Activated CD8-positive, alpha-beta memory T cell treated with anti-CD3 and anti-CD28 coated beads, Interleukin-2, amount 50 U/mL, for 1 hour (primary cell): ENCODE results near the gene INTS2.
"Not testable (repeated sequence)": the region's sequence is repeated elsewhere in the genome, so short reads cannot be mapped to it uniquely, and the experiment has no call there.

Experiments
- DNase-seq: peaks from one replicate; pipeline ENCODE4 v3.0.0-alpha.2; 2020; ENCODE audit errors: extremely low read depth

The INTS2 gene

DNA sequence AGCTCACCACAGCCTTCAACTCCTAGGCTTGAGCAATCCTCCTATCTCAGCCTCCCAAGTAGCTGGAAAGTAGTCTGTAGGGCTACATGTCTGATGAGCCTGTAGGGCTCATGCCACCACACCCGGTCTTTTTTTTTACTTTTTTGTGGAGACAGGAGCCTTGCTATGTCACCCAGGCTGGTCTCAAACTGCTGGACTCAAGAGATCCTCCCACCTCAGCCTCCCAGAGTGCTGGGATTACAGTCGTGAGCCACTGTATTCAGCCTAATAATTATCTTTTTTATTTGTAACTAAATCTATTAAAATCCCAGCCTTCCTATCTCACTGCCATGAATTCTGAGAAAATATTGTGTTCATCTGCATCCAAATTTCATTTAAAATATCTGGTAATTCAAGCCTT lies 79.5 kb downstream of the INTS2 start:
- no peak for DNase-seq

DNA sequence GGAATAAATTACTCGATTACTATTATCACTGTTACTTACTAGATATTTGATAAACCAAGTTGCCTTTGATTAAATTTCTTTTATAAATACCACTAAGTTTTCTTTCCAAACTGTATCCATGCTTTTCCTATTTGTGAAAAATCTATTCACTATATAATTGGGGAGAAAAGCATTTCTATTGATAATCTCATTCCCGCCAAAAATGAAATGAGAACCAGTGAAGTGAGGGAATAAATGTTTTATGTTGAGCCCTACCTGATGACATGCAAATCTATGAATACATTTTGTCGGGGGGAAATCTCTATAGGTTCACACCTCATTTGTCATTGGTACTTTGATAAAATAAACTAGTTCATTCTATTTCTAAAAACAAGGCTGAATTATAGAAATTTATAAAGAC lies 80.1 kb downstream of the INTS2 start:
- no peak for DNase-seq

DNA sequence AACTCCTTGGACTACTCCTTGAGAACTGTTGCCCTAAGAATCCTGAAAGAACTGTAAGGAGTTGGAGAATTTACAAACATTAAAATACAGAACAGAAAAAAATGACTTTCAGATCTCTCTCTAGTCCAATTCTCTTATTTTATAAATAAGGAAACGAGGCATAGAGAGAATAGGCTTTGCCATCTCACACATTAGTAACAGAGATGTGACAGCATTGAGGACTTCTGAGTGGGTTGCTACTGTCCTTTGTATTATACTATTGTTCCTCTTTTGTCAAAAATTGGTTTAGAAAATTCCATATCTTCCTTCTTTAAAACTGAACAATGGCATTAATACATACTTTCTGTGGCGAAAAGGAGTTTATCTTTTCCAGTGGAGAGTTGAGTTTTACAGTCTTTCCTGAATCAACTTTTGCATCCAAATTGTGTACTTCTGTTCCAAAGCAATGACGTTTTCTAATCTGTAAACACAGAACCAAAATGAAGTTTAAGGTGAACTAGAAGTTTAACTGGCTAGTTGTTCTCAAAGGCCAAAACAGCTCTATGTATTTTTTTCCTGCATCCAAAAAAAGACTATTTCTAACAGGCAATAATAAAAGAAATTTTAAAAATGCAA lies 80.9 kb downstream of the INTS2 start:
- no peak for DNase-seq

DNA sequence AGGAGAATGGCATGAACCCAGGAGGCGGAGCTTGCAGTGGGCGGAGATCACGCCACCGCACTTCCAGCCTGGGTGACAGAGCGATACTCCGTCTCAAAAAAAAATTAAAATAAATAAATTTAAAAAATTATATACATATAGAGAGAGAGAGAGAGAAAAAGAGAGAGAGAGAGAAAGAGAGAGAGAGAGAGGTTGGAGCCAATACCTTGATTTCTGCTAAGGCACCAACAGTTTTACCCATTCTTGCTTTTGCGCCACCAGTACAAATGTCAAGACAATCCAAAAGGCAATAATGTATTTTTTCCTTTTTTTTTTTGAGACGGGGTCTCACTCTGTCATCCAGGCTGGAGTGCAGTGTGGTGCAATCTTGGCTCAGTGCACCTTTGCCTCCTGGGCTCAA lies 81.7 kb downstream of the INTS2 start:
- DNase-seq, result no peak

DNA sequence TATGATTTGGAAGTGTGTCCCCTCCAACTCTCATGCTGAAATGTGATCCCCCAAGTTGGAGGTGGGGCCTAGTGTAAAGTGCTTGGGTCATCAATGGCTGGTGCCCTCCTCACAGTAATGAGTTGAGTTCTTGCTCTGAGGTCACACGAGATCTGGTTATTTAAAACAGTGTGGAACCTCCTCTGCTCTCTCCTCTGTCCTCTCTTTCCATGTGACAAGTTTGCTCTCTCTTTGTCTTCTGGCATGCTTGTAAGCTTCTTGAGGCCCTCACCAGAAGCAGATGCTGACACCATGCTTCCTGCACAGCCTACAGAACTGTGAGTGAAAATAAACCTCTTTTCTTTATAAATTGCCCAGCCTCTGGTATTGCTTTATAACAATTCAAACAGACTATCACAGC lies 84.3 kb downstream of the INTS2 start:
- DNase-seq, result no peak

DNA sequence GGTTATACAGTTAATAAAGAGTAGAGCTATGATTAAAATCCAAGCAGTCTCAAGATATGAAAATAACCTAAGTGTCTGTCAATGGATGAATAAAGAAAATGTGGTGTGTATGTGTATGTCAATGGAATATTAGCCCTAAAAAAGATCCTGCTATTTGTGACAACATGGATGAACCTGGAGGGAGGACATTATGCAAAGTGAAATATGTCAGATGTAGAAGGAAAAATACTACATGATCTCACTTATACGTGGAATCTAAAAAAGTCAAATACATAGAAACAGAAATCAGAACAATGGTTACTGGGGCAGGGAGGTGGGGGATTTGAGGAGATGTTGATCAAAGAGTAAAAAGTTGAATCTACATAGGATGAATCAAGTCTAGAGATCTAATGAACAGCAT lies 84.9 kb downstream of the INTS2 start:
- no peak for DNase-seq

DNA sequence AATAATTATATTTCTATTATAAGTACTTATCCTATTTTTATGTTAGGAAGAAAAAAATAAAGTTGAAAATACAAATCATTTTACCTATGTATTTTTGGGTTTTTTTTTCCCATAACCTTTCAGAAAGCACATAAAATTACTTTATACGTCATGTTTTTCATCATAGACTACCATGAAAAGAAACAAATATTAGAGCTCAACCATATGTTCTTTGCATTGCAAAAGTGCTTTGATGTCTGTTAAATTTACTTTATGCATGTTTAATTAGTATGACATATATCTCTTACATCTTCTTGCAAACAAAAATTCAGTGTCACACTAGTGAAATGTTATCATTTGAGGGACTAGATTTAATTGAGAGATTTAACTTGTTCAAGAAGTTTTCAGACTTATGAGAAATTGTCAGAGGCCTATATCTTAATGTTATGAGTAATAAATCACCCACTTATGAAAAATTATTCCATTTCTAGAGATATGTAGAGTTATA lies 88.4 kb downstream of the INTS2 start:
- DNase-seq, result no peak

DNA sequence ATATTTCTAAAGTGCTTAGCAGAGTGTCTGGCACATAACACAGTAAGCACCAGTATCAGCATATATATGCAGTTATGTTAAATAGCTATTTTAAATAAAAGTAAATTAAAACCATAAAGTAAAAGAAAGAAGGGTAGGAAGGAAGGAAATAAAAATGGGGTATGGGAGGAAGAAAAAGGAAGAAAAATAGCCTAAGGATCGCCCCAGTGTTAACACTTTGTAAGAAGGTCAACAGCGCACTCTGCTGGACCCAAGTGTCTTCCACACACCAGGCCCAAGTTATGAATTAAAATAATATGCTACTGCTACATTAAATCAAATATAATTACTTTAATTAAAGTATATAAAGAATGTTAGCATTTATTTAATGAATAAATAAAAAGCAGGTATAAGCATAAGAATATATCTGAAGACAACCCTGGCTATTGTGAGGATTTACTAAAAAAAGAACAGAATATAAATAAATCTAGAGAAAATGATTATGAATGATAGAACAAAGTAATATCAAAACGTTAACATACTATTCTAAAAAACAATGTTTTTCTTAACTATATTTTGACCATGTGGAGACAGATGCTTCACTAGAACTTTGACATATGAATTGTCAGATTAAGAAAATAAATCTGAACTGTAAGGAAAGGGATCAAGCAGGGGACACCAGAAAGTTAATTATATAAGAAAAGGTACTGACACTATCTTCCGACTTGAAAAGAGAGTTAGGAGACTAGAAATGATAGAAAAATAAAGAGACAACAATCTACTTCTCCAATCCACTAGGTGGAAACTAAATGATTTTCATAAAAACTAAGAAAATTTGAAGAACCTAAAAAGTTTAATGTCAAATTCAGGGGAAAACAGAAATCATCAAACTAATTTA lies 90.4 kb downstream of the INTS2 start:
- DNase-seq, result peak; percentile 4

DNA sequence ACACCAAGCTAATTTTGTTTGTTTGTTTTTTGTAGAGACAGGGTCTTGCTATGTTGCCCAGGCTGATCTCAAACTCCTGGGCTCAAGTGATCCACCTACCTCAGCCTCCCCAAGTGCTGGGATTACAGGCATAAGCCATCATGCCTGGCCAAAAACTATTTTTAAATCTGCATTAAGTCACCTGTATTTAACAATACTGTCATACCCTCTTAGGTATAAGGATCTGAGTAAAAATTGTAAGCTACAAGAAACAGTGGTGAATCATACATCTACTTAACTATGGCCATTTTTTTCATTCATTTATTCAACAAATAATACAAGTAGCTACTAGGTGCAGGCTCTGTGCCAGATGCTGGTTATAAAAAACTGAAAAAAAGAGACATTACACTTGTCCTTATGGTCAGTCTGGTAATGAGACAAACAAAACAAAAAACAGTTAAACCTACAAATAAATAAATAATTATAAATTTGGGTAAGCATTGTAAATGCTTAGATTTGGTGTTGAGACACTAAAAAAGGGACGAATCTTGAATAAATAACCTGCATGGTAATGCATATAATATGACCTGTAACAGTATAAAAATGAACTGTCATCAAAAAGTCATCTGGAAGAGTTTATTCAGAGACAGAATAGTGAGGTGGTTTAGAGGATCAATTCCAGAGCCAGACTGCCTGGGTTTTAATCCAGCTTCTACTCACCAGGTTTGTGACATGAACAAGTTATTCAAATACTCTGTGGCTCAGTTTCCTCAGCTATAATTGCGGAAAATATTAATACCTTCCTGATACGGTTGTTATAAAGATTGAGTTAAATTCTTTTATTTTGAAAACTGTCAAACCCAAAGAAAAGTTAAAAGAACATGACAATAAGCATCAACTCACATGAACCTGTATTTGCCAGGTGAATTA lies 91.3 kb downstream of the INTS2 start:
- no peak for DNase-seq

DNA sequence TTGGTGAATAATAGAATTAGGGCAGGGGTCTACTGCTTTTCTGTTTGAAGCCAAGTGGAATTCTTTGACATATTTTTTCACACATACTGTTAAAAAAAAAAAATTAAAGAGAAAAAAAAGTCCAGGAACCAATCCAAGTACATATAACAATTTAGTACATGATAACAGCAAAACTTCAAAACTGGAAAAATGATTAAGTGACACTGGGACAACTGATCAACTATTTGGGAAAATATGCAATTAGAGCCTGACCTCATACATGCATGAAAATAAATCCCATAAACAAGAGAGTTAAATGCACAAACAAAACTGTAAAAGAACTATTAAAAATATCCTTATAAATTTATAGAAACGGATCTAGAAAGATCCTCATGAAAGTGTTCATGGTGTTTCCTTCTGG lies 92.2 kb downstream of the INTS2 start:
- no peak for DNase-seq

DNA sequence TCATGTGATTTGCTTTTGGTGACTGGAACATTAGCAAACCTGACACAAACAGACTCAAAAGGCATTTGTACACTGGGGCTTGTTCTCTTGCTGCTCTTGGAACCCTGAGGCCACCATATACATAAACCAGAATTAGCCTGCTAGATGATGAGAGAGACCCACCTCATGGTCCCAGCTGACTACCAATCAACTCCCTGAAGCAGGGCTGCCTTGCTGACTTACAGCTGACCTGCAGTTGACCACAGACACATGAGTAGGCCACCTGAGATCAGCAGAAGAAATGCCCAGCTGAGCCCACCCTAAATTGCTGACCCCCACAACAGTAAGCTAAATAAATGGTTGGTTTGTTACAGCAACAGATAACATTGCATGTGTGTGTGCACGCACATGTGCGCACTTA lies 93.2 kb downstream of the INTS2 start:
- DNase-seq, result no peak

DNA sequence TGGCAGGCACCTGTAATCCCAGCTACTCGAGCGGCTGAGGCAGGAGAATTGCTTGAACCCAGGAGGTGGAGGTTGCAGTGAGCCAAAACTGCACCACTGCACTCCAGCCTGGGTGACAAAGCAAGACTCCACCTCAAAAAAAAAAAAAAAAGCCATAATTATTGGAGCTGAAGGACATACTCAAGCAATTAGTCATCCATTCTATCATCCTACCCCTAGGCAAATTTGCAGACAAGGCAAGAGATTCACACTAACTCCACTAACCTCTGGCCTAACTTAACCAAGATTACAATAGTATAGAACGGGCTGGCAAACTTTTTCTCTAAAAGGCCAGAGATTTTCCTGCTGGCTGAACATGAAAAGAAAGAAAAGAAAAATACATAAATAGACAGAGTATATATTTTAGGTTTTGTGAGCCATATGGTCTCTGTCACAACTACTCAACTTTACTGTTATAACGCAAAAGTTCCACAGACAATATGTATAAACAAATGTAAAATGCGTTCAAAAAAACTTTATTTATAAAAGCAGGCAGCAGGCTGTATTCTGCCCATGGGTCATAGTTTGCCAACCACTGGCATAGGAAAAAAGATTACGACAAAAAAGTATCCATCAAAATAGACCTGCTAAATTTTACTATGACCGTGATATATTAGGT lies 94.1 kb downstream of the INTS2 start:
- no peak for DNase-seq

DNA sequence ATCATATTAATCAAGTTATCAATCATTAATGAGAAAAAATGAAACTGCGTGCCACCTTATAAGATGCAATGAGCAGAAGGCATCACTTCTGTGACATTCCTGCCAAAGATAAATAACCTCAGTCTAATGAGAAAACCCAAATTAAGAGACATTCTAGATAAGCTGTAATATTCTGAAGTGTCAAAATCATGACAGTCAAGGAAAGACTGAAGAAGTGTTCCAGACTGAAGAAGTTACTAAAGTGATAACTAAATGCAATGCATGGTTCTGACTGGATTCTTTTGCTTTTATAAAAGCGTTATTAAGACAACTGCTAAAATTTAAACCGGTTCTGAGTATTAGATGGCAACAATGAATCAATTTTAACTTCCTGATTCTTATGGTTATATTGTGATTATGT lies 95.3 kb downstream of the INTS2 start:
- no peak for DNase-seq

DNA sequence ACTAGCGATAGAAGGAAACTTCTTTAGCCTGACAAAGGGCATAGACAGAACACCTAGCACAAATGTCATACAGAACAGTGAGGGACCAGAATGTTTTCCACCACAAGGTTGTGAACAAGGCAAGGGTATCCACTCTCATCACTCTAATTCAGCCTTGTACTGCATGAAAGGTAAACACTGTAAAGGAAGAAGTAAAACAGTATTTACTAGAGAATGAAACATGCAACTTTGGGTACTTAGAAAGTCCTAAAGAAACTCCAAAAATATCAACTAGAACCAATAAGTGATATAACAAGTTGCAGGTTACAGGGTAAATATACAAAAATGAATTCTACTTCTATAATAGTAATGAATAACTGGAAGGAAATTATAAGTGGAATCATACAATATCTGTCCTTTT lies 96.7 kb downstream of the INTS2 start:
- DNase-seq, result no peak

DNA sequence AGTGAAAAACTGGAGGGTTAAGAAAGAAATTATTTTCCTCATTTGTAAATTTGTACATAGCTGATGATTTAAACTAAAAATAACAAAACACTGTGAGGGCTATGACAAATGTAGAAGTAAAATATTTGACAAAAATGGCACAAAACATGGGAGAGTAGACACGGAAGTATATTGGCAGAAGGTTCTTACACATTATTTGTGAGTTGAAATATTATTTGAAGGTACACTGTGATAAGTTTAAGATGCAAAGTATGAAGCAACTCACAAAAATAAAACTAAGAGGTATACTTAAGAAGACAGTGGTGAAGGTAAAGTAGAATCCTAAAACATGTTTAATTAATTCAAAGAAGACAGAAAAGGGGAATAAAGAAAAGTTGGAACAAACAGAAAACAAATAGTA lies 99.1 kb downstream of the INTS2 start:
- no peak for DNase-seq

DNA sequence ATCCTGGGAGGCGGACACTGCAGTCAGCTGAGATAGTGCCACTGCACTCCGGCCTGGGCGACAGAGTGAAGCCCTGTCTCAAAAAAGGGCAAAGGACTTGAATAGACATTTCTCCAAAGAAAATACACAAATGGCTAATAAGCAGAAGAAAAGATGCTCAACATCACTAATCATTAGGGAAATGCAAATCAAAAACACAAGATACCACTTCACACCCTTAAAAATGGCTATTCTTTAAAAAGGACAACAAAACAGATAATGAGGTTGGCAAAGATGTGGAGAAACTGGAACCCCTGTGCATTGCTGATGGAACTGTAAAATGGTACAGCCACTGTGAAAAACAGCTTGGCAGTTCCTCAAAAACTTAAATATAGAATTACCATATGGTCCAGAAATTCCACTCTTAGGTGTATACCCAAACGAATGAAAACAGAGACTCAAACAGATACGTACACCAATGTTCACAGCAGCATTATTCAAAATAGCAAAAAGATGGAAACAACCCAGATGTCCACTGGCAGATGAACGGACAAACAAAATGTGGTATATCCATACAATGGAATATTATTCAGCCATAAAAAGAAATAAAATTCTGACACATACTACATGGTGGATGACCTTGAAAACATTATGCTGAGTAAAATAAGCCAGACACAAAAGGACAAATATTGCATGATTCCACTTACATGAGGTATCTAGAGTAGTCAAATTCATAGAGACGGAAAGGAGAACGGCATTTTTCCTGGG lies 100.0 kb downstream of the INTS2 start:
- DNase-seq, result no peak

DNA sequence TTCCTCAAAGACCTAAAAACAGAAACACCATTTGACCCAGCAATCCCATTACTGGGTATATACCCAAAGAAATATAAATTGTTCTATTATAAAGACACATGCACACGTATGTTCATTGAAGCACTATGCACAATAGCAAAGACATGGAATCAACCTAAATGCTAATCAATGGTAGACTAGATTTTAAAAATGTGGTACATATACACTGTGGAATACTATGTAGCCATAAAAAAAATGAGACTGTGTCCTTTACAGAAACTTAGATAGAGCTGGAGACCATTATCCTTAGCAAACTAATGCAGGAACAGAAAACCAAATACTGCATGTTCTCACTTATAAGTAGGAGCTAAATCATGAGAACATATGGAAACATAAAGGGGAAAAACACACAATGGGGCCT lies 100.9 kb downstream of the INTS2 start:
- DNase-seq, result not testable (repeated sequence)

DNA sequence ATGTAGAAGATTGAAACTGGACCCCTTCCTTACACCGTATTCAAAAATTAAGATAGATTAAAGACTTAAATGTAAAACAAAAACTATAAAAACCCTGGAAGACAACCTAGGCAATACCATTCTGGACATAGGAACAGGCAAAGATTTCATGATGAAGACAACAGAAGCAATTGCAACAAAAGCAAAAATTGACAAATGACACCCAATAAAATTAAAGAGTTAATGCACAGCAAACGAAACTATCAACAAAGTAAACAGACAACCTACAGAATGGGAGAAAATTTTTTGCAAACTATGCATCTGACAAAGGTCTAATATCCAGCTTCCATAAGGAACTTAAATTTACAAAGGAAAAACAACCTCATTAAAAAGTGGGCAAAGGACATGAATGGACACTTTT lies 101.6 kb downstream of the INTS2 start:
- not testable (repeated sequence) for DNase-seq

DNA sequence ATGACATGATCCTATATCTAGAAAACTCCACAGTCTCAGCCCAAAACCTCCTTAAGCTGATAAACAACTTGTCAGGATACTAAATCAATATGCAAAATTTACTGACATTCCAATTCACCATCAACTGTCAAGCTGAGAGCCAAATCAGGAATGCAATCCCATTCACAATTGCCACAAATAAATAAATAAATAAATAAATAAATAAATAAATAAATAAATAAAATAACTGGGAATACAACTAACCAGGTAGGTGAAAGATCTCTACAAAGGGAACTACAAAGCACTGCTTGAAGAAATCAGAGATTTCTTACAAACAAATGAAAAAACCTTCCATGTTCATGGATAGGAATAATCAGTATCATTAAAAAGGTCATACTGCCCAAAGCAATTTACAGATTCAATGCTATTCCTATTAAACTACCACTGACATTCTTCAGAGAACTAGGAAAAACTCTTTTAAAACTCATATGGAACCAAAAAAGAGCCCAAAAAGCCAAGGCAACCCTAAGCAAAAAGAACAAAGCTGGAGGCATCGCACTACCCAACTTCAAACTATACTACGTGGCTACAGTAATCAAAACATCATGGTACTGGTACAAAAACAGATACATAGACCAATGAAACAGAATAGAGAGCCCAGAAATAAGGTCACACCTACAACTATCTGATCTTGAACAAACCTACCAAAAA lies 102.2 kb downstream of the INTS2 start:
- DNase-seq, result no peak
